ENCODE data around the gene CXorf66. TPM values are rescaled to one million over a fixed set of nuclear protein-coding genes. Genes with fewer than 3 reads are reported as not detected.
"Not testable (repeated sequence)": the region's sequence is repeated elsewhere in the genome, so short reads cannot be mapped to it uniquely, and the experiment has no call there.

The CXorf66 gene
- total RNA-seq, 1 experiment from 2014 or later, result not detected

- no peaks in the 10 kb centered on the region for H3K27me3 Mint-ChIP-seq (ENCODE audit: insufficient read depth, unreplicated experiment)
- ChIA-PET POLR2A (no interaction called here), CTCF (no interaction called here)
- Histone ChIP-seq H3K4me3 (ENCODE audit: low read depth, low read length) (no peak overlapping the region), H3K4me1 (no peaks in the 10 kb centered on the region), H3K36me3 (ENCODE audit: control insufficient read depth, insufficient read depth, low read length) (no peaks in the 10 kb centered on the region), H3K9me3 (no peaks in the 10 kb centered on the region), H3K27me3 (replicated peaks; ENCODE audit: control insufficient read depth, insufficient read depth, low read length) (no peaks in the 10 kb centered on the region)
- H3K4me3 Mint-ChIP-seq (ENCODE audit: unreplicated experiment), result no peak overlapping the region
- BruUV-seq (replicated peaks), result no TSS peak
- H3K9me3 Mint-ChIP-seq (ENCODE audit: unreplicated experiment), result no peaks in the 10 kb centered on the region
- no peak overlapping the region for H3K27ac Mint-ChIP-seq (ENCODE audit: unreplicated experiment)
- DNase-seq, result no peak
- no peaks in the 10 kb centered on the region for H3K36me3 Mint-ChIP-seq (ENCODE audit: insufficient read depth, unreplicated experiment)
- intact Hi-C loops (cut with micrococcal nuclease; ENCODE audit: unreplicated experiment), result no loop called here
- no peaks in the 10 kb centered on the region for H3K4me1 Mint-ChIP-seq (ENCODE audit: low read depth, unreplicated experiment)
- TF ChIP-seq CTCF (IDR thresholded peaks at IDR 0.05; ENCODE audit: insufficient read depth in 1 of 2, low read depth in 1 of 2, low read length in 1 of 2, severe bottlenecking in 1 of 2, unreplicated experiment in 1 of 2), result no peak
Observed at GRCh38 chrX:139924069-139924695, 41.1 kb downstream of the CXorf66 start.

- H3K36me3 ChIP-seq (ENCODE audit: control insufficient read depth, insufficient read depth, low read length); H3K36me3 Mint-ChIP-seq (ENCODE audit: insufficient read depth, unreplicated experiment); BruUV-seq (replicated peaks); H3K4me1 ChIP-seq; intact Hi-C loops (cut with micrococcal nuclease; ENCODE audit: unreplicated experiment); H3K27me3 Mint-ChIP-seq (ENCODE audit: insufficient read depth, unreplicated experiment); H3K27ac Mint-ChIP-seq (ENCODE audit: unreplicated experiment); CTCF ChIA-PET; H3K9me3 Mint-ChIP-seq (ENCODE audit: unreplicated experiment); H3K9me3 ChIP-seq; H3K4me3 ChIP-seq (ENCODE audit: low read depth, low read length); DNase-seq; H3K4me3 Mint-ChIP-seq (ENCODE audit: unreplicated experiment); H3K4me1 Mint-ChIP-seq (ENCODE audit: low read depth, unreplicated experiment); POLR2A ChIA-PET; H3K27me3 ChIP-seq (replicated peaks; ENCODE audit: control insufficient read depth, insufficient read depth, low read length): not testable (repeated sequence)
Observed at GRCh38 chrX:139921142-139921541, 44.2 kb downstream of the CXorf66 start.

- Histone ChIP-seq H3K4me3 (ENCODE audit: low read depth, low read length) (no peak overlapping the region), H3K36me3 (ENCODE audit: control insufficient read depth, insufficient read depth, low read length) (no peaks in the 10 kb centered on the region), H3K4me1 (no peaks in the 10 kb centered on the region), H3K9me3 (no peaks in the 10 kb centered on the region), H3K27me3 (replicated peaks; ENCODE audit: control insufficient read depth, insufficient read depth, low read length) (no peaks in the 10 kb centered on the region)
- ChIA-PET POLR2A (no interaction called here), CTCF (no interaction called here)
- H3K4me1 Mint-ChIP-seq (ENCODE audit: low read depth, unreplicated experiment), result no peaks in the 10 kb centered on the region
- intact Hi-C loops (cut with micrococcal nuclease; ENCODE audit: unreplicated experiment), result no loop called here
- no peaks in the 10 kb centered on the region for H3K36me3 Mint-ChIP-seq (ENCODE audit: insufficient read depth, unreplicated experiment)
- no TSS peak for BruUV-seq (replicated peaks)
- no peaks in the 10 kb centered on the region for H3K9me3 Mint-ChIP-seq (ENCODE audit: unreplicated experiment)
- no peak for TF ChIP-seq CTCF (IDR thresholded peaks at IDR 0.05; ENCODE audit: insufficient read depth in 1 of 2, low read depth in 1 of 2, low read length in 1 of 2, severe bottlenecking in 1 of 2, unreplicated experiment in 1 of 2)
- H3K27me3 Mint-ChIP-seq (ENCODE audit: insufficient read depth, unreplicated experiment), result no peaks in the 10 kb centered on the region
- no peak overlapping the region for H3K27ac Mint-ChIP-seq (ENCODE audit: unreplicated experiment)
- no peak for DNase-seq
- no peak overlapping the region for H3K4me3 Mint-ChIP-seq (ENCODE audit: unreplicated experiment)
Observed at GRCh38 chrX:139920316-139920715, 45.0 kb downstream of the CXorf66 start.

- no peaks in the 10 kb centered on the region for H3K4me1 Mint-ChIP-seq (ENCODE audit: low read depth, unreplicated experiment)
- H3K4me1 ChIP-seq, result no peaks in the 10 kb centered on the region
- no peaks in the 10 kb centered on the region for H3K27me3 ChIP-seq (replicated peaks; ENCODE audit: control insufficient read depth, insufficient read depth, low read length)
- H3K4me3 ChIP-seq (ENCODE audit: low read depth, low read length), result no peak overlapping the region
- ChIA-PET CTCF (no interaction called here), POLR2A (no interaction called here)
- no peaks in the 10 kb centered on the region for H3K36me3 Mint-ChIP-seq (ENCODE audit: insufficient read depth, unreplicated experiment)
- H3K4me3 Mint-ChIP-seq (ENCODE audit: unreplicated experiment), result no peak overlapping the region
- BruUV-seq (replicated peaks), result no TSS peak
- H3K27ac Mint-ChIP-seq (ENCODE audit: unreplicated experiment), result no peak overlapping the region
- H3K27me3 Mint-ChIP-seq (ENCODE audit: insufficient read depth, unreplicated experiment), result no peaks in the 10 kb centered on the region
- no peak for DNase-seq
- no peaks in the 10 kb centered on the region for H3K36me3 ChIP-seq (ENCODE audit: control insufficient read depth, insufficient read depth, low read length)
- intact Hi-C loops (cut with micrococcal nuclease; ENCODE audit: unreplicated experiment), result no loop called here
- no peaks in the 10 kb centered on the region for H3K9me3 Mint-ChIP-seq (ENCODE audit: unreplicated experiment)
- TF ChIP-seq CTCF (IDR thresholded peaks at IDR 0.05; ENCODE audit: insufficient read depth in 1 of 2, low read depth in 1 of 2, low read length in 1 of 2, severe bottlenecking in 1 of 2, unreplicated experiment in 1 of 2), result no peak
- H3K9me3 ChIP-seq, result no peaks in the 10 kb centered on the region
Observed at GRCh38 chrX:139914421-139914820, 50.9 kb downstream of the CXorf66 start.

Measured in Caco-2 (cell line).